Subcutaneous adipose tissue (tissue), 4 donors: ENCODE results near the gene GOLGA8J. TPM values are rescaled to one million over a fixed set of nuclear protein-coding genes. Genes with fewer than 3 reads are reported as not detected.
"Not testable (repeated sequence)": the region's sequence is repeated elsewhere in the genome, so short reads cannot be mapped to it uniquely, and the experiment has no call there.

ENCODE experiments used
- CTCF ChIP-seq: fragments of 450-650 bp; IDR thresholded peaks from one replicate; pipeline ENCODE4 v1.5.1; 2016; ENCODE audit warnings: low read depth, mild to moderate bottlenecking, control low read depth, antibody characterized with exemption, moderate library complexity
- total RNA-seq, 4 donors: library from RNA; depleted of rRNA; stranded (reverse); fragments of >200 nt; gene quantifications; one replicate each; pipeline ENCODE4 v1.1.0, GENCODE V29; 2016

The GOLGA8J gene
- total RNA-seq, result 1 to 10 TPM in 1 of 4 donors, under 1 TPM in 1, not detected in 2; 0.51 to 3.8 TPM

- not testable (repeated sequence) for TF ChIP-seq CTCF
Measured at GRCh38 chr15:30082655-30083054, at the start of gene GOLGA8J. TSS of gene GOLGA8J (plus strand) at chr15:30082955. CDS start at chr15:30083053, 98 bp downstream.

- no peak for TF ChIP-seq CTCF
Measured at GRCh38 chr15:30033211-30033610, 49.5 kb upstream of the GOLGA8J start.

- TF ChIP-seq CTCF, result no peak
Measured at GRCh38 chr15:30033763-30034162, 49.0 kb upstream of the GOLGA8J start.

GRCh38 chr15:30036036-30036703 is 46.6 kb upstream of the GOLGA8J start:
- no peak for TF ChIP-seq CTCF

- TF ChIP-seq CTCF, result no peak
Measured at GRCh38 chr15:30038667-30039523, 43.9 kb upstream of the GOLGA8J start.

GRCh38 chr15:30041868-30042267 is 40.9 kb upstream of the GOLGA8J start:
- no peak for TF ChIP-seq CTCF

- TF ChIP-seq CTCF, result no peak
Measured at GRCh38 chr15:30042556-30042955, 40.2 kb upstream of the GOLGA8J start.
